GM18868 (cell line): ENCODE data around the gene THSD4.

Source experiments
- ATAC-seq: cut with Tn5 transposase; IDR thresholded peaks from one replicate; pipeline ENCODE4 v1.9.1; 2021; ENCODE audit warnings: mild to moderate bottlenecking, moderate library complexity; ENCODE audit not compliant: unreplicated experiment

THSD4 gene

DNA sequence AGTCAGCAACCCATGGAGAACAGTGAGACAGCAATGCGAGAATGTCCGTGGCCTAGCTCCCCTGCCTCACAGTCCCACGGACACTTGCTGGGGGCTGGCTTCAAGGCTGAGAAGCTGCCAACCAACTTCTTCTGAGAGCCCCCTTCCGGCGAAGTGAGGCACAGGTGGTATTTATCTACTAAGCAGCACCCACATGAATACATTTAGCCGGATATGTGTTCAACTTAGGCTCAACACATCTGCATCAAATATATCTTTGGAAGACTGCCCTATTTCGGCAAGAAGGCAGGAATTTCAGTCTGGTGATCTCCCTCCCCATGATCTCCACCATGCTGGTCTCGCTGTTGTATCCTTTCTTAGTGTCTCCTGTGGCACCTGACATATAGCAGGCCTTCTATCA lies 354.1 kb downstream of the THSD4 start:
- no peak for ATAC-seq

DNA sequence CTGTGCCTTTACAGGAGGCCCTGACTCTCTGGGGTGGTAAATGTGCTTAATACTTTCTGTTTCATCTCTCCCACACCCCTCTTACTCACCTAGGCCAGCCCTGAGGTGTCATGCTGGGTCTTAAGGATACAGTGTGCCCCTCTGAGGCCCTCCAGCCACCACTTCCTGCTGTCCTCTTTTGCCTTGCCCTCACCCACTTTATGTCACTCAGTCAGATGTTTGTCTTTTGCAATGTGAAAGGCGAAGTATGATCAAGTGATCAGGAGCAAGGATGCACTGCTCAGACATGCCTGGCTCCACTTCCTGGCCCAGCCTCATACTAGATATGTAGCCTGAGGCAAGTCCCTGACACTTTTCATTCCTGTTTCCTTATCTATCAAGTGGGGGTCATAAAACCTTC lies 356.1 kb downstream of the THSD4 start:
- ATAC-seq = no peak

DNA sequence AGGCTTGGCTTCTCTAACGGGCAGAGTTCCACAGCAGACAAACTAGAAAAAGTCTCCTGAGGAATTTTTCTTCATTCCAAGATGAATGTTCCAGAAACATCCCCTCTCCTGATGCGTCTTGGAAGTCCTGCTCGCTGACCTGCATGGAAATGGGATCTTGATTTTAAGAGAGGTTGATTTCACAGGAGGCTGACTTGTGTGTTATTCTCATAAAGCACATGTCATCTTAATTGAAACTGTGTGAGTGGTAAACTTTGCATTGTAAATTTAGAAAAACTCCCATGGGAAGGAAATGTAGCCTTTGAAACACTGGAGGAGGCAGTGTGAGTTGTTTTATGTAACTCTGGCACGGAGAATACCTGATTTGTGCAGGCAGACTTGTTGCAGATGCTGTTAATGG lies 357.3 kb downstream of the THSD4 start:
- no peak for ATAC-seq

DNA sequence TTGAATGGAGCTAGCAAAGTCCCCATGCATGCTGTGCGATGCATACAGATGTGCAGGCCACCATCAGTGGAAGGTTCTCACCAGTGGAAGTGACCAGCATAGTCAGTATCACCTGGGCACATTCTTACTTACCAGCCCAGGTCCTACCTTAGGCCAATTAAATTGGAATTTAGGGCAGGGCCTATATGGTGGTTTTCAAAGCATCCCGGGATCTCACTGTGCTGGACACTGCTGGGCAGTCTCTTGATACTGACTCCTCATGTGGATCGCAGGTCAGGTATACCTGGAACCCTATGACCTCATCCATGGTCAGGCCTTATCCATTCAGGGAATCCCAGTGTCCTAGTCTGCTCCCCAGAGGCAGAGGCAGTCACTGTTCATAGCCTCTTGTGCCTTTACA lies 358.5 kb downstream of the THSD4 start:
- ATAC-seq = no peak

DNA sequence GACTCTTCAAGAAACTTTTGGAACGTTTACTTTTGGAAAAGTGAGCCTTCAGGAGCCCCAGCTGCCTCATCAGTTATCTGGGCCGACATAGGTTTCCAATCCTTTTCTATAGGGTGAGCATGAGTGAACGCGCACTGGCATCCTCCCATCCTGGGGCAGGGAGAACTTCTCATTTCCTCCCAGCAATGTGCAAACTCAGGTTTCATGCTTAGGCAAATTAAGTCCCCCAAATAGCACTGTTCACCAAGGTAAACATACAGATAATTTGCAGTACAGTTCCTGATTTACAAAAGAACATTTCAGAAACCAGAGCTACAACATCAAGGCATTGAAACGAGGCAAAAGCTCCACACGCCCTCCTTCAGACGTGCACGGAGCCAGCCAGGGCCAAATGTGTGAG lies 361.6 kb downstream of the THSD4 start:
- ATAC-seq = no peak

DNA sequence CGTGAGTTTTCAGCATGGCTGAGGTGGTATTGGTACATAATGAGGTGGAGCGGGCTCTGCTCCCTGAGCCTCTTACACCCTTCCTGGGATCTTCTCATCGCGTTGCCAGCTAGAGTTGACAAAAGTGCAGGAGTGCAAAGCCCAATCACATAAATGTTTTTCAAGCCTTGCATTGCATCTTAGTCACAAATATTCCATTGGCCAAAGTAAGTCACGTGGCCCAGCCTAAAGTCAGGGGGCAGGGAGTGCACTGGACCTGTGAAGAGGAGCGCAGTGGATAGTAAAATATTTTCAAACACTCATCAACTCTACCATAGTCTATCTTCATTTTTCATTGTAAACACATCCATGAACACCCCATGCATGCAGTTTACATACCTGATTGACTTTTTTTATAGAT lies 365.3 kb downstream of the THSD4 start:
- no peak for ATAC-seq

DNA sequence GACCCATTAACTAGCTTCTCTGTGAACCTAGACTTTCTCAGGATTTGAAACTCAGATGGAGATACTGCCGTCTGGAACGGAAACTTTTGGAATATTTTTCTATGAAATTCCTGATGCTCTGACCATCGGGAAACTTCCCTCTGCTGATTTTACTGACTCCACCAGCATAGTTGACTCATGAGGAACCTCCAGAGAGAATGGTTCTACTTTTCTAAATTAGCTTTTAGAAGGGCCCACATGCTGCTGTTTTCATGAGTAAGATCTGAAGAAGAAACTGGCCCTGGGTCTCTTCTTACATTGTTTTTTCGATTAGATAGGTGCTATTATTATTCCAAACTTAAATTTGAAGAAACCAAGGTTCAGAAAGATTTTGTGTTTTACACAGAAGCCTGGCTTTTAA lies 368.8 kb downstream of the THSD4 start:
- ATAC-seq = no peak

DNA sequence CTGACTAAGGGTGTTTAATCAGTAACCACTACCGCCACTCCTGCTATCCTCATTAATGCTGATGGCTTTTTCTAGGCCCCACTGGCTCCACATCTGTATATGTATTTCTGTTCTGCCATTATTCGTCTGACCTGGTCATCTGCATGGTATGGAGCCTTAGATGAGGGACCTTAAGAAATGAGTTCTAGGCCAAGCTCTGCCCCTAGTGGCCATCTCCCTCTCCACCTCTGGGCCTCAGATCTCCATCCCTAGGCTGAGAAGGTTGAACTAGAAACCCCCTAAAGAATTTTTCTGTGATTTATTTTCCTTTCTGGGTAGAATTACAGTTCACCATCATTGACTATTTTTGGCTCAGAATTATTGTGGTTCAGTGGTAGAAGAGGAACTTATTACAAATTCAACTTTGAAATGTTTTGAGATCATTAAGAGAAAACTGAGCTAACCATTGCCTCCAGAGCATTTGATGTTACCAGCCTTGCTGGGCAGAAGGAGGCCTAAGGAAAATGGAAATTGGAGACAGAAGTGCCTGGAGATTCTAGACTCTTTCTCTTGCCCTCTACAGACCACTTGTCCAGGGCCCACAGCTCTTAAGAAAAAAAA lies 369.9 kb downstream of the THSD4 start:
- no peak for ATAC-seq

DNA sequence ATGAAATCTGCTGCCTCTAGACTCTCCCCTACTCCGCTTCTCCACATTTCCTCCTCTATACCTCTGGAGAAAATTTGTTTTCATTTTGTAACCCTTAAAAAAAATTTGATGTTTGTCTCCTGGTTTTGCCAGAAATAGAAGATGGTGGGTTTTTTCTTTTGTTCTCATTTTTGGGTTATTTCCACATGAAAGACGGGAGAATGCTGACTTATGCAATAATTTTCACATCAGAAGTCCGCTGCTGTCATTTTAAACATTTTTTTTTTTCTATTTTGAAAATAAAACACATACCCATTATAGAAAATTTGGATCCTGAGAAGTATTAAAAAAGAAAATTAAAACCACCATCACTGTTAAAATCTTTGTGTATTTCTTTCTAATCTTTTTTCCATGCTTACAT lies 374.3 kb downstream of the THSD4 start:
- ATAC-seq = no peak

DNA sequence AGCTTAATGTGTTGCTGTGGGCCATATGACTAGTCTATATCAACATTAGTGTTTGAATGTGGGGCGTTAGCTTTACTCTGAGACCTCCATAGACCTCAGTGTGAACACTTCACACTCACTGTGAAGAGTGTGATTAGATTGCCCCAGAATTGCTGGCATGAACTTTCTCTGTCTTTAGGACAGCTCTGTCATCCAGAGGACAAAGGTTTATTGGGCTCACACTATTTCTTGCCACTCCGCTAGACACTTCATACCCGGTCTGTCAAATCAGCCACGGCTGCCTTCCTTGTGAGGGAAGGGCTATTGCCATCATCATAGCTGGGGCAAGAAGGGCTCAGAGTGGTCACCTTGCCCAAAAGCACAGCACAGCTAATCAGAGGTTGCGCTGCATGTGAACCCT lies 378.3 kb downstream of the THSD4 start:
- no peak for ATAC-seq

DNA sequence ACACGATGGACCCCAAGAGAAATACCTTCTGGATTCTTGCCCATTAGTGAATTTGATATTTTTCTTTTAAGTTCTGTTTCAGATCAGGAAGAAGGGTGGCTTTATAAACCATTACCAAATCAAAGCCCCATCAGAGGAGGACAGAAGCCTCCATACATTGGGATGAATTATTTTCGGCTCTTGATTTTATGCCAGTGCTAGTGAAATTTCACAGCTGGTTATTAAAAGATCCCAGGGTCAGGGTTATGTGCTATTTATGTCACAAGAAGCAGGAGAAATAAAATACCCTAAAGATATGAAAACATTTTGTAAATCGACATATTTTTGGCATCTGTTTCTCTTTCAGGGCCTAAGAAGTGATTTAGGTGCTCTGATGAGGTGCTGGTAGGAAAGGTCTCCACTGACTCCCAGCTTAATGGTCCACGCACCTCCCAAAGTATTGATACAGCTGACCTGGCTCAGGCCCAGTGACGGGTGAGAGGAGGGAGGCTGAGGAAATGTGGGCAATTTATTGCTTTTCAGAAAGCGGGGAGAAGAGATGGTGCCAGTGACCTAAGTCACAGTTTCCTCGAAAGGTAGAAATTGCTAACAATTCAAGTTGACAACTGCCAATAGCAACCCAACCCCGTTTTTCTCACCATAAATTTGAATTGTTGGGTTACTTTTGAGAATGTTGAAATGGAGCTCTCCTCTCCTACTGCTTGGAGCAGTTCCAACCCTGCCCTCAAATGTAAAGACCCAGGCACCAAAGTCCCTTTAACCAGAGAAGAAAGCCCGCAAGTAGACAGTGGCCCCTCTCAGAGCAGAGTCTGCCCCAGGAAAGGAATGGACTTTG lies 379.5 kb downstream of the THSD4 start:
- no peak for ATAC-seq

DNA sequence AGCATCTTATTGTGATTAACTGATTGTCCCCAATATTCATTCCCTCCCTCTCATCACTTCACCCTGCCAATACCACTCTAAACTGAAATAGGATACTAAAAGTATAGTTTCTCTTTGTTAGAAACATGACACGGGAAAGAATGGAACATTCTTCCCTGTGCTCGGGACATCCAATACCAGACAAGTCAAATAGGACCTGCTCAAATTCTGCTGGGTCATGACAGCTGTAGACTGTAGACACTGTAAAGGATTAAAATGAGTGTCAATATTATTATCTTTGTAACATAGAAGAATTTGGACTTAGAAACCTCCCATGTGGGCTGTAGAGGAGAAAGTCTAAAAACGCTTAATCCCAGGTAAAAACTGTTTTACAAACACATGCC lies 380.1 kb downstream of the THSD4 start:
- ATAC-seq = no peak

DNA sequence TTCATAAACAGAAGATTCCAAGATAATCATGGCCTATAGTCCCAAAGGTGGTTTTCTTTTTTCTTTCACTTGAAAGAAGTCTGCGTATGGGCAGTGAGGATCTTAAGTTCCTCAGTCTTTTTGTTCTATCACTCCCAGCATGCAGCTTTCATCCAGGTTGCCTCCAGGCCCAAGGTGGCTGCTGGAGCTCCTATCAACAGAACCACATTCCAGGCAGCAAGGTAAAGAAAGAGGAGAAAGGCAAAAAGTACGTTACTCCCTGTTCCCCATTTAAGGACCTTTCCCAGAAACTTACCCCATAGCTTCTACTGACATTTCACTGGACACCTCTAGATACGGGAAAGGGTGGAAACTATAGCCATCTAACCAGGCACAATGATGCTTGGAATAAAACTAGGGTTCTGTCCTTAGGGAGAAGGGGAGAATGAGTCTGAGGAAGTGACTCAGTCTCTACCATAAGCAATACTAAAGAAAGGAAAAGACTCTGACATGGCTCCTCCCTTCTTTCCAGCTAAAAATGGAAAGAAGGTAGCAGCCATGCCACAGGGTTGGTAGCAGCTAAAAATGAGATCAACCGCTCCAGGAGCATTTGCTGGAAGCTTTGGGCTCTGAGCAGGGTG lies 381.2 kb downstream of the THSD4 start:
- ATAC-seq = no peak

DNA sequence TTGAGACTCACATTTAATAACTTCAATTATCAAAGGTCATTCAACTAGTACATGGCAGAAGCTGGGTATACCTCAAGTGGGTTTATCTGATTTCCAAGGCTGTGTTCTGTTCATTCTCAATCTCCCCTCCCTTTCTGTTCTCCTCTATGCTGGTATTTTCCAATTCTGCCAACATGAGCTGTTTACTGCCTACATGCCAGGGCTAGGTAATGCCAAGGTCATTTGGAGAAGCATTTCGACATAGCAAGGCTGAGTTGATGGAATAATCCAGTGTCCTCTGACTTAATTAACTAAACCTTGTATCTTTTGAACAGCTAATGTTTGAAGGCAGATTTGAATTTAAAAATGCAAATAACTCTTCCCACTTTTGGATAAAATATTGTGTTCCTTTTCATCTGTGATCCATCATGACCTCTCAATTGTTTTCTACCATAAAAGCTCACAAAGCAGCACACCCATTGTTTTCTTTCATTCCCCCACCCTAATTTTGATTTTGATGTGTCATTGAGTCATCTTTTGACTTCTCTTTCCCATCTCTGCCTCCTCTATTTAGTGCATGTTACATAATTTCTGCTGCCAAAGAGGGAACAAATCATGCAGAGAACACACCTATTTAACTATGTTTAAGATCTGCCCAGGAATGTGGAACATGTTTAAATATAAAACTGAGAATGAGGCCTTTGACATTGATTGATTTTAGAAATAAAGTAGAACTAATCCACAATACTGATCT lies 386.2 kb downstream of the THSD4 start:
- no peak for ATAC-seq

DNA sequence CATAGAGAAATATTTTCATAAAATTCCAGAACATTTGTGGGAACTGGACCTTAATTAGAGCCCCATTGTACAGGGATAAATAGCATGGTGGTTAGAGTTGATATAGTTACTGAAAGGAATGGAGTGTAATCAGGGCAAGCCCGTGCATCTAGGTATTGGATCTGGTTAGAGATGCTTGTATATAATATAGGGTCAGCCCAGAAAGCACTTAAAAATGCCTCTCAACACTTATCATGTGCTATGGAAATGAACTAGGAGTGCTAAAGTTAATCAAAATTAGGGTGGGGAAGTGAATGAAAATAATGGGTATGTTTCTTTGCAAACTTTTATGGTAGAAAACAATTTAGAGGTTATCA lies 386.8 kb downstream of the THSD4 start:
- no peak for ATAC-seq

DNA sequence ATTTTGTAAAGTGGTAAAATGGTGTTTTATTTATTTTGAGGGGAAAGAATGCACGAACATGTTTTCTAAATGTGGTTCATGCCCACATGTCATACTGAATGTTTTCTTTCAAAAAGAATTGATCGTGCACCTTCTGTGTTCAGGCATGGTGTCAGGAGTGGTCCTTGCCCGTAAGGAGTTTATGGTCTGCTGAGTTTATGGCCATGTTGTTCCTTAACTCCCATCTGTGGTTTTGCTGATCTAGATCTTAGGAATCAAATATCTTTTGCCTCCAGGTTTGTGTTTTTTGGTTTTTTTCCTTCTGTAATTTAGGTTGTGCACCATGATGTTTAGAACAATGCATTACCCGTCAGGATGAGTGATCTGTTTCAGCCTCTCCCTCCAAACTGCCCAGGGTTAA lies 390.7 kb downstream of the THSD4 start:
- no peak for ATAC-seq

DNA sequence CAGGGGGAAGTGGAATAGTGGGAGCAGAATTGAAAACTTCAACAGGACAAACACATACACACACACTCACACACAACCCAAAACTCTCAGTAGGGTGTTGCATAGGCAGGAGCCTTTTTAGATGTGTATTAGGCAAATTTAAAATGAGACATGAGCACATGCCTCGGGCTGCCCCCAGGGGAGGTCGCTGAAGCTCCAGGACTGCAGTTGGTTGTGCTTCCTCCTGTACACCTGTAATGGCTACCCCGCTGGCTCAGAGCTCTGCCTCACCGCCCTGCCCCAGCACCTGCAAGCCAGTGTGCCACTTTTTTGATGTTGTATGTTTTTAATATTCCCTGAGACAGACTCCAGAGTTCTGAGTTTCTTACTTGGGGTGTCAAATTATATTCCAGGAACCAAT lies 391.7 kb downstream of the THSD4 start:
- no peak for ATAC-seq

DNA sequence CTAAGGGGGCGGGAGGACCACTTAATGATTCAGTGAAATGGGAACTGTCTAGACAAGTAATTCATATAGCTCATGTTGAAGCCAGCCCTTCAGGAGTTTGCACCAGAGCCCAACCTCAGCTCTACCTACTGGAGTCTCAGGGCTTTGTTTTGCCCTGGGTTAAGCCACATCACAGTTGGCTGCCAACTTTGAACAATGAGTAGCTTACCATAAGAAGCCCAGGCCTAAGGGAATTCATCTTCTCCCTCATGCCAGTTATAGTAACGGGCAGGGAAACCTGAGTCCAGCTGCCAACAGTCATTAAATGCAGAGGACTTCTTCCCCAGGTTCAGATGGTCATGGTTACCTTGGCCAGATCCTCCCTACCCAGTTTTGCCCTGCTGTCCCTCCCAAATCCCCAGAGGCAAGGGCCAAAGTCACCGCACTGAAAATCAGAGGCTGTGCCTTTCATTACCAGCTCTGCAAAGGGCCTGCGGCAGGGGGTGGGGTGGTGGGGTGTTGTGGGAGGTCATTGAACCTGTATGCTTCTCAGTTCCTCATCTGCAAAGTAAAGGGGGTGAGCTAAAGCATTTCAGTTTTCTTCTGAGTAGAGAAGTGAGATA lies 392.9 kb downstream of the THSD4 start:
- peak; percentile 74 for ATAC-seq

DNA sequence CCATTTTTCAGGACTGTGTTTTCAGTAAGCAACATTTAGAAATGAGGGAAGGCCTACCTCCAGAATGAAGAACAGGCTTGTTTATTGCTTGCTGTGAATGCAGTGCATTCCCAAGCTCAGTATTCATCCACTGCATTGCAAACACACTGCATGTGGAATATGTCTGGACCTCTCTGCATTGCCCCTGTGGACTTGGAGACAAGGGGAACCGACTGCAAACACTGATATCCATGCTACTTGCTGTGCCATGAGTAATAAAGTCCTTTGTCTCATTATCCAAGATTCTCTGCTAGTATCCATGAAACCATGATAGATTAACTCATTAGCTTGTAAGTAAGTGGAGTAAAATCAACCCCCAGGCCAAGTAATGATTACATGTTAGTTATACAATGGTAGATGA lies 393.9 kb downstream of the THSD4 start:
- no peak for ATAC-seq

DNA sequence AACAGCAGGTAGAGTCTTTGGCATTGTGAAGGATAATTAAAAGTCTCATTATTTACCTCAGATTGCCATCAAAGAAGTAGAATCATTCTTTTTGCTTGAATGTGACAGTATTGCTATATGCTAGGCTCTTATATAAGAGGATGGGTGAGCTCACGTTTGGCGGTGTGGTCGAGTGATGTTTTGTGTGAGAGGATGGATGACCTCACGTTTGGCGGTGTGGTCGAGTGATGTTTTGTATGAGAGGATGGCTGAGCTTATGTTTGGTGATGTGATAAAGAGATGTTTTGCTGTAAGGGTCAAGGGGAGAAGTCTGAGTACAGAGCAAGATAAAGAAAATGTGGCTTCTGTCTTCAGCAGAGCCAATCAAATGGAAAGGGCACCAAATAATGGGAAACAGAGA lies 395.5 kb downstream of the THSD4 start:
- no peak for ATAC-seq
